Measurements from ENCODE around the gene INVS.
"Not testable (repeated sequence)": the region's sequence is repeated elsewhere in the genome, so short reads cannot be mapped to it uniquely, and the experiment has no call there.

INVS gene

DNA sequence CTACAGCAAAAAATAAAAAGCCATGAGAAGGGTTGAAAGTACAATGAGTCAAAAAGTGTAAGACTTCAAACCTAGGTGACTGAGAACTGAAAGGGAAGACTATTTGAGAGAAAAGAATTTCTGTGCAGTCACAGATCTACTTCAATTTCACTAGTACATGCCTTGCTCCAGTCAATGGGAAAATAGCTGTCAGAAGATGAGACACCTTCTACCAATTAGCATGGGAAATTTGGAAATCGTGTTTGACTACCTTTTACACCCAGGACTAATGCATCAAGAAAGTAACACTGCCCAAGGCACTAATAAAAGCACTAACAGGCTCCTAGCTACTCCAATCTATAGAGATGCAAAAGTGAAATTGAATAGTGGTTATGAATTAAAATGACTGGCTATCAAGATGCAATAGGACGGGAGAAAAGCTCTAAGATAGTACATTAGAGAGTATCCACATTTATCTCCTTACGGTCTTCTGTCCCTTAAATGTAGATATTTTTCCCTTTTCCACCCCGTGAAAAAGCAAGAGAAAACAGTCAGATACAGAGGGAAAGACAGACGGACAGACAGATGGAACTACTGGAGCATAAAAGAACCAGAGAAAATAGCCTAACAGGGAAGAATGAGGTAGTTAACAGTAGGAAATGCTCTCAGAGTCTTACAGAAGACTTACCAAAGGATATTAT is 15.5 kb upstream of the INVS start:
- no peak for DNase-seq (ENCODE audit: low spot score)

DNA sequence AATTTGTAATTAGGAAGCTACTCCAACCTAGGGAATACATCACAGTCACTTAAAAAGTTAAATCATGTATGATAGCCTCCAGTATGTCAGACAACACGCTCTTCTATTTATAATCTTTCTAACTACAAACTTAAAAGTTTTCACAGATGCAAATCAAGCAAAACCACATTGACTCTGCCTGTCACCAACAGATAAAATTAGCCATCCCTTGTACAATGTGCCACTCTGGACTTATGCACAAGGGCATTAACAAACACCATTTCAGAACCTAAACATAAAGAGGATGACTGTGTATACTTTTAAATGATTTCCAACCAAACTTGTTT is 15.0 kb upstream of the INVS start:
- DNase-seq (ENCODE audit: low spot score), result peak; percentile 51

DNA sequence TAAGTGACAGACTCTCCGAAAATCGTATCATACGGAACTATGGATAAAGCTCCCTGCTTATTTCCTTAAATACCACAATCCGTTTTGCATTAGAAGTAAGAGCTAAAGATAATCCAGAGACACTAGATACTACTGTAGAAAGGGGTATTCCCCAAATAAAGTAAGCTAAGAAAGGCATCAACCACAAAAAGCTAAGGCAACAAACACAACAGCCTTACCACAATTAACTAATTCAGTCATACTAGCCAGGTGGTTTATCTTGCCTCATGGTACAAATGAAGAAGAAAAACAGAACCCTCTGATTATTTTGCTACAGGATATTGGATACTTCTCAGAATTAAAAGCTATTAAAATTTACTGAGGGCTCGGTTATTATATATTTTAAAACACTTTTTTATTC is 14.3 kb upstream of the INVS start:
- no peak for DNase-seq (ENCODE audit: low spot score)

DNA sequence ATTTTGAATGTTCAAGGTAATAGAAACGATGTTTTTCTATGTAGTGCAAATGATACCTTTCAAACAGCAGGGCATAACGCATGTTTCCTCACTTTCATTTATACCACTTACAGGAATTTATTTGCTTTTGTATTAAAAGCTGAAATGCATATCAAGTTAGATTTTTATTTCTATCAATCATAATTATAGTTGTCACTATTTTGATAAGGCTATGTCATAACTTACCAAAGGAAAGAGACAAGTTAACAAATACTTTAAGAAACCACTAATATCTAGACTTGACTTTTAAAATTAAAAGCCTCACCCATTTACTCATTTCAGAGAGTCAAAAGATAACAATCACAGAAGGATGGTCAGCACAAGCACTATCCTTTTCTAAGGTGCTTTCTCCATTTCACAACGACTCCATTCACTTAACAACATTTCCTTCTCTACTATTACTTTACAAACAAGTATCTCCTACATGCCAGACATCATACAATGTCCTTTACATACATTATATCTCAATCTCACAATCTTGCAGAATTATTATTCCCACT is 12.9 kb upstream of the INVS start:
- no peak for DNase-seq (ENCODE audit: low spot score)

DNA sequence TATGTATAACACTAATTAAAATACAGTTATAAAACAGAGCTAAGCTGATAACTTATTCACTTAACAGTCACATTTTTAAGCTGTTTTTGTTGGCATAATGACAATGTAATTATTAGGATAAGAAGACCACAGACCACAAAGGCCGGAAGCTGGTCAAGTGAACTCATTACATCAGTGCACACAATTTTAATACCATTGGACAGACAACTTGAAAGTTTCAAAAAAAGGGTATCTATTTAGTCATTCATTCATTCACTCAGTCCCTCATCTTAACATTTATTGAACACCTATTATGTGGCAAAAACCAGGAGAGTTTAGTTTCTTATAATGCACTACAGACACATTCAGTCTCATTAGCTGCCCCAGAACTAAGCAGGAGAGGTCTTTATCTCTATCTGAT is 11.8 kb upstream of the INVS start:
- no peak for DNase-seq (ENCODE audit: low spot score)

DNA sequence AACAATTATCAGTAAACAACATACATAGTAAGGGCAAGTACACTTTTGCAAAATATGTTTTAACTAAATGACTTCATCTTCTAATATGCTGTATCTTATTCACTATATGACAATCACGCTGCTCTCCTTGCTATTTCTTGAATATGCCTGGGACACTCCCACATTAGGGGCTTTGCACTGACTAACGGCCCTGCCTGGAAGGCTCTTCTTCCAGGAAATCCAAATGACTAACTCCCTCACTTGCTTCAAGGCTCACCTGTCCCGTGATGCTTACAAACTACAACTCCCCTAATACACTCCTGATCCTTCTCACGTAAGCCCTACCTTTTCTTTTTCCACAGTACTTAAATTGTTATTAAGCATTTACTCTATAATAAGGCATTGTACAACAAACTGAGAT is 10.8 kb upstream of the INVS start:
- no peak for DNase-seq (ENCODE audit: low spot score)

DNA sequence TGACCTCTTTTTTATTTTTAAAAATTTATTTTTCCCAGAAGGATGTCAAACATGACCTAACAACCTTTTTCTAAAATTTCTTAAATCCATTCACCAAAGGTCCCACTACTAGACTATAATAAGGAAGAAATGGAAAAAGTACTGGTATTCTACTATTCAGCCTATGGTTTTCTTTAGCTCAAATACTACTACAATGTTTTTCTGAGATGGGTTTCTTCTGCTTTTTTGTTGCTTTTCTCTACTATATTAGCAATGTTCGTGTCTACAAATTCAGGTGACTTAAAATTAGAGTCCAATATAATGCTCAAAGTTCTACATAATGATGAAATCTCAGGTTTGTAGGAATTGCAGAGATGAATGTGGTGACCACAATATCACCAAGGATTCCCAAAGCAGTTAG is 8.2 kb upstream of the INVS start:
- DNase-seq (ENCODE audit: low spot score), result no peak

DNA sequence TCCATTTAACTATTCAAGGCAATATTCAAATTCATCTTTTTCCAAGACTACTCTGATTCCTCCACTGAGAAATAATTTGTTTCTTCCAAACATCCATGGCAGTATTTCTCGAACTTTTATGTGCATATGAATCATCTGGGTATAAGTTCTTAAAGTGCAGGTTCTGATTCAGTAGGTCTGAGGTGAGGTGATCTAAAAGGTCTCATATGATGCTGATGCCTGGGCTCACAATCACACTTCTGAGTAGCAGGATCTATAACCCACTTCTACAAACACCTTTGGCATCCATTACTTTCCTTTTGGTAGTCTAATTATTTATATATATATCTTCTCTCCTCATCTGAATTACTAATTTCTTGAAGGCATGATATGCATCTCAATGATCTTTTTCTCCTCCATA is 7.4 kb upstream of the INVS start:
- DNase-seq (ENCODE audit: low spot score), result no peak

DNA sequence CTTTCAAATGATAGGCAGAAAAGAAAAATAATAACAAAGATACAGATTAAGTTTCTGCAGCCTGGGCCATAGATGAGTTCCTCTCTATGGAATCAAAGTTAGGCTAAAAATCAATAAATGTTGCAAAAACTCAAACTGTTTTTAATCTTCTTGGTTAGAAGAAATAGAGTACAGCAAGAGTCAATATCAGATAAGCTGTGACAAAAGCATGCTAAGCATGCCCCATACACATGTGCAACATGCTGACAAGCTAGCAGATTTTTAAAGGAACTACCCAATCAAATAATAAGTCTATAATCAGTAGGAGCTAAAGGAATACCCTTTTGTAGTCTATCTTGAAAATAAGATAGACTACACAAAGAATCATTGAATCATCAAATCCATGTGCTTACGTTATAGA is 7.0 kb upstream of the INVS start:
- DNase-seq (ENCODE audit: low spot score), result no peak

DNA sequence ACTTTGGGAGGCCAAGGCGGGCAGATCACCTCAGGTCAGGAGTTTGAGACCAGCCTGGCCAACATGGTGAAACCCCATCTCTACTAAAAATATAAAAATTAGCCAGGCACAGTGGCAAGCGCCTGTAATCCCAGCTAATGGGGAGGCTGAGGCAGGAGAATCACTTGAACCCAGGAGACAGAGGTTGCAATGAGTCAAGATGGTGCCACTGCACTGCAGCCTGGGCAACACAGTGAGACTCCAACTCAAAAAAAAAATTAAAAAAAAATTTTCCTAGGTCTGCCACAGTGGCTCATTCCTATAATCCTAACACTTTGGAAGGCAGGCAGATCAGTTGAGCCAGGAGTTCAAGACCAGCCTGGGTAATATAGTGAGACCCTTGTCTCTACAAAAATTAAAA is 4.6 kb upstream of the INVS start:
- DNase-seq (ENCODE audit: low spot score), result not testable (repeated sequence)

DNA sequence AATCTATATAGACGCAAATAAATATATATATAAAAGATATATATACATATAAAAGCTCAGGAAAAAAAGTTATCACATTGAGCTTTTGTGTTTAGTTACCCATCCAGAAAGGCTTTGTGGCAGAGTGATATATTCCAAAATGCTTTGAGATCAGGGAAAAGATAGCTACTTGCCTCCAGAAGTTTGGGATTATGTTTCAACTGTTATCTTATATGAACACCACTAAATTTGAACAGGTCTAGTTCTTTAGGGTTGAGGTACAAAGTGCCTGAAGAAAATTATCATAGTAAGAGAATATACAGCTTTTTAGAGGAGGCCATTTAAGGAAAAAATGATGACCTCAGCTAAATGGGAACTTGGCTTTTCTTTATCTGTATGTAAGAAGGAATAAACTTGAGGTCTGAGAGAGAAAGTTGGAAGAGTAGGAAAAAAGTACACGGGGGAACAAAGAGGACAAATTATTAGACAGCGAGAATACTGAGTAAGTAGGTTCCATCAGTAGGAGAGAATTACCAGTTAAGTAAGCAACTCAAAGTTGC is 2.6 kb upstream of the INVS start:
- DNase-seq (ENCODE audit: low spot score), result no peak

DNA sequence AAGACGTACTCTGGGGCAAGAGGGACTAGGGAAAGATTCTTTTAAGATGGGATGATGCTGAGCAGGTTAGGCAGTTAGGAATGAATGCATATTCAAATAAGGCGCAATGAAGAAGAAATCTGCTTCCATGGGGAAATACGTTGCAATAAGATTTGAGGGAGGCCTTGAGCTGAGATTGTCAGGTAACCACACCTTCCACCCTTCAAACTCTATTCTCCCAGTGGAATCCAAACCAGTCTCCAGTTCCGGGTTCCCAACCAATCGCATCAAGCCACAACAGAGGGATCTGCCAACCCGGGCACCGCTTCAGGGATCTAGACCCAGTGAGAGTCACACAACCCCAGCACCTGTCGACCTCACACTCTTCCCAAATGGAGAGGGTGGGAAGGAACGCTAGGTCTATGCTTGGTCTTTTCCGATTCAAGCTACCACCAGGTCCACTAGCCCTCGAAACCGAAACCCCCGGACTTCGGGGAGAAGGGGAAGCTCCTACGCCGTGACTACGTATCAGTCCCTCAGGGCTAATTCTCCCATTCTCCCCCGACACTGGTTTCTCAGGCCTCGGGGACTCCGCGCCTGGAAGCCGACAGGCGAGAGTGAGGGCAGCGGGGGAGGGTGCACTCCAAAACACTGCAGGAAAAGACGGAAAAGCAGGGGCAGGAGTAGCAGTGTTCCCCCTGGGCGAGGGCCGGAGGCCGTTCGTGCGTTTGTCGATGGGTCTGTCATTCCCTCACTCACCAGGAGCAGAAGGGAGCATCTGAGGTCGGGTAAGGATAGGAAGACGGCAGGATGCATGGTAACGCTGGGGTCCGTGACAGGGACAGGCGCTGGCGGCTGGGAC is 777 bp upstream of the INVS start:
- DNase-seq (ENCODE audit: low spot score), result peak; percentile 53

DNA sequence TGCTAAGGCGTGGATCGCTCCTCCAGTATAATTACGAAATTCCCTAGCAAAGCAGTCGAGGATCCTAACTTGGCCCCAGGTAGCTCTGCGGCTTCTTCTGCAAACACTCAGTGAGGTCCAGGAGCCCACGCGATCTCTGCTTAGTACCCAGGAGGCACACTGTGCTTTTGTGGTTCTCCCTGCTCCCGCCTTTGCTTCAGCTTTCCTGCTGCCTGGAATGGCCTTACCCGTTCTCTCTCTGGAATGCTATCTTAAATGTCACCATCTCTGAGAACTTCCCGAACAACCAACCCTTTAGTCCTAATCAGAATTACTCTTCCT is 639 bp downstream of the INVS start:
- no peak for DNase-seq (ENCODE audit: low spot score)

DNA sequence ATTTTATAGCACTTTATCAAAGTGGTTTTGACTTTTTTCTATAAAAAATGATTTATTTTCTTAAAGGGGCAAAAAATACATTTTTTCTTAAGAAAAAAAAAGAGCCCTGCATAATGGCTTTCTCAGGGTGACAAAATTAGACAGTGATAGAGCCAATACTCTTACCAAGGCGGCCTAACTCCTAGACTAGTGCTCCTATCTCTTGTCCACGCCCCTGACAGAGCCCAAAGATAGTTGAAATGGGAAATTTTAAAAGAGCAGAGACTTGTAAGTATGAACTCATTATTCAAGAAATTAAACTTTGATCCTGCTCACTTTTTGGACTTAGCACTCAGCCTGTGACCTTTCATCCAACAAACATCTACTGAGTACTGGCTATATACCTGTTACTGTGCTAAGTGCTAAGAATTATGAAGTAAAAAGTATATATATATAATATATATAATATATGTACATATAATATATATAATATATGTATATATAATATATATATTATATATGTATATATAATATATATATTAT is 1.2 kb downstream of the INVS start:
- no peak for DNase-seq (ENCODE audit: low spot score)

DNA sequence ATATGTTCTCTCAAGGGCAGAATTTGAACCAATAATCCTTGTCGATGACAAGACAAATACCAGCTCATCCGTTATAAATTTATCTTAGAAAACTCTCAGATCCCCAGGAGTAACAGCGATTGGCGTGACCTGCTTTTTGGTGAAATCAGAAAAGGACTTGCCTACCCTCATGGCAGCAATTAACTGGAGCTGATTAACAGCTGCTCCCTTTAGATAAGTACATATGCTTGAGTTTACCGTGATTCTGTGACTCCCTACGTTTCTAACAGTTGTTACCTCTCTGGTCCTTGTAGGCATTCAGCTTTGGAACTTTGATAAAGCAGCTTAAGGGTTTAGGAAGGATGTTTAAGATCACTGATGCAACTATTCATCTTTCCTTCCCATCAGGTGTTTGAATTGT is 2.6 kb downstream of the INVS start:
- peak; percentile 62 for DNase-seq (ENCODE audit: low spot score)

DNA sequence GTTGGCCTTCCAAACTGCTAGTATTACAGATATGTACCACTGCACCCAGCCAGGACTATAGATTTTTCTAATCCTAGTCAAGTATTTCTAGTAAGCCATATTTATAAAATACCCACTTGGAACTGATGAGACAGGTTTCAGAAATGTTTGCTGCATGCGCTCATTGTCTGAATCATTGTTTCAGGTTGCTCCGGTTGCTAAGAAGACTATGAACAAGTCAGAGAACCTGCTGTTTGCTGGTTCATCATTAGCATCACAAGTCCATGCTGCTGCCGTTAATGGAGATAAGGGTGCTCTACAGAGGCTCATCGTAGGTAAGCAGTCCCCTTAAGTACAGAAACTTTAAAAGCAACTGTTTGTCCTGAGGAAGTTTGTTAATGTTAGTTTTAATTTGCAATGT is 5.3 kb downstream of the INVS start:
- DNase-seq (ENCODE audit: low spot score), result no peak

DNA sequence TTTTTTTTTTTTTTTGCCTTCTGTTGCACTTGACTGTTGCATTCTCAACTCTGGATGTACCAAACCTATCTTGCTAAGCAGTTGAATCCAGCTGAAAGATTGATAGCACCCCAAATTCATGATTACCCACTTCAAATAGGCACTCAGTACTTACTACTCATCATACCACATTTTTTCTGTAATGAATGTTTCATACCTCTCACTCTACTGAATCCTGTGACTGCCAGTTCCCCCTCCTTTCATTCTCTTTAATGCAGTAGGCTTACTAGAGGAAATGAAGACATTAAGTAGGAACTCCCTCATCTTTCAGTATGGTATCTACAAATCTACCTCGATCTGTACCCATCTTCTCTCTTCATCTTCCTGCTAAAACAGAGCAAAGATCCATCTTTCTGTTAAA is 6.8 kb downstream of the INVS start:
- no peak for DNase-seq (ENCODE audit: low spot score)

DNA sequence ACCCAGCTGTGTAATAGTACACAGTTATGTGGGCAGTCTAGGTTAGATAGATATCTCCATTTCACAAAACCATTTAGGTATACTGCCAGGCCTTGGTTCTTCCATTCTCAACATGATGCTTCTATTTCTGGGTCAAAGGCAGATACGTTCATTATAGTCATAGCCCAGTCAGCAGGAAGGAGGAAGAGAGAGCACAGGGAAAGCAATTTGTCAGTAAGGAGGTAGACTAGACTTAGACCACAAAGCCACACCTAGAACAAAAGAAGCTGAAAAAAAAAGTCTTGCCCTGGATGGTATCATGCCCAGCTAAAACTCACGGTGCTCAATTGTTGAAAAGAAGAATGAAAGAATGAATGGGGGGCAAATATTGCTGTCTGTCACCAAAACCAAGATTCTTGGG is 7.6 kb downstream of the INVS start:
- DNase-seq (ENCODE audit: low spot score), result no peak

DNA sequence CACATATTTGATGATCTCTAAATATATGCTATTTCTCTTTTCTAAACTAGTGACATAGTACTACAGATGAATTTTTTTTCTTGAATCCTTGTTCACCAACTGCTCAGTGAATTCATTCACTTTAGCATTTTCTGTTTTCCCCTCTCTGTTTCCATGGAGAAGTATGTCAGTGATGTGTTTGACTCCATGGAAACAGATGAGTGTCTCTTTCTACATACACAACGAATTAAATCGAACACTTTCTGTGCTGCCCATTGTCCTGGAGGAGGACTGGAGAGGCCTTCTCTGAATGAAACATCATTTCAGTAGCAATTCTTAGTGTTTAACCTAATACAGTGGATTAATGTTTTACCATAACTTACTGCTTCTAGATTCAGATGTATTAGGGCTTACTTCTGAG is 9.5 kb downstream of the INVS start:
- DNase-seq (ENCODE audit: low spot score), result no peak

DNA sequence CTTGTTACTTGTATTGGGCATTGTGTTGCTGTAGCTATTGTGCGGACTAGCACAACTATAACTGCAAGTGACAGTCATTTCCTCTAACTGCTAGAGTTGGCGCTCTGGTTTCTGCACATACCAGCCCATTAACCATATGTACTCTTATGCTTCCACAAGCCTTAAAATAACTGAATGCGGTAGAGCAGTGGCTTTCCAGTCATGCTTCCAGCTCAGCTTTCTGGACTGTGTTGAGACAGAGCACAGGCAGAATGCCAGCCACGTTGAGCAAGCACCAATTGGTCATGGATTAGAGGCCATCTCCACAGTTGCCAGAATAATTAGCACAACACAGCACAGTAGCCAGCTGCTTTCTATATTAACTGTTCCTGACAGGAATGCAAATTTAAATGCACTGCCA is 12.2 kb downstream of the INVS start:
- DNase-seq (ENCODE audit: low spot score), result no peak

DNA sequence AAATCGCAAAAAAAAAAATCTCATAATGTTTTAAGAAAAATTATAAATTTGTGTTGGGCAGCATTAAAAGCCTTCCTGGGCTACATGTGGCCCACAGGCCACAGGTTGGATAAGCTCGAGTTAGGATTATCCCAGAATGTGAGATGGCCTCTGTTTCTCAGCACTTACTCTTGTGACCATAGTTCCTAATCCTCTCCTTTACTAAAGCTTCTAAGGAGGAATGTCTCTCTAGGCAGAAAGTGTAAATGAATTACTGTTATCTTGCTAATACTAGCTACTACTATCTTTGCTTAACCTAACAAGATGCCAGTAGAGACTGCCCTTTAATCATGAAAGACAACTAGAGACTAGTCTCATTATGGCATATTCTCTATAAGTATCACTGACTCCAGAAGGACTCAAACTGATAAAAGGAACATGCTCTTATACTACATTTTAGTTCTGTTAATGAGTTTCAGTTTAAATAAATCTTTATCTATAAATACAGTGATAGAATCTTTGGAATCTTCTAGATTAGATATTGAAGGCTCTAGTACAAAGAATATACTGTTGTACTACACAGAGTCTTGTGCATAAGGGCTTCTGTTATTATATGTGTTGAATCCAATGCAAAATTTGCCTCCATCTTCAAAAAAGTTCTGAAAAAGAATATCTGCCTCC is 13.8 kb downstream of the INVS start:
- no peak for DNase-seq (ENCODE audit: low spot score)

DNA sequence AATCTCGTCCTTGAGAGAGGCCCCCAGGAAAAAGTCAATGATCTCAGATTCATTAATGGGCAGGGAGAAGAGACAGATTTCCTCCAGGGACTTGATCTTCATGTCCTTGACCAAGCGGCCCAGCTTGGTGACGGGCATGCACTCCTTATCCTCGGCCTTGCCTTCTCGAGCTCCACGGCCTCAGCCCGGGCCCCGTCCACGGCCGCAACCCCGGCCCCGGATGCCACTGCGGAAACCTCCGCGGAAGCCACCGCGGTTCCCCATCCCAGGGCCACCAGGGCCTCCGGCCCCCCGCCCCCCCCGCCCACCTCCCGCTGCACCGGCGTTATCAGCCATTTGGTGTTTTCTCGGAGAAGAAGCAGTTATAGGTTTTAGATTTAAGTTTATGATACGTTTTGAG is 18.3 kb downstream of the INVS start:
- DNase-seq (ENCODE audit: low spot score), result no peak

DNA sequence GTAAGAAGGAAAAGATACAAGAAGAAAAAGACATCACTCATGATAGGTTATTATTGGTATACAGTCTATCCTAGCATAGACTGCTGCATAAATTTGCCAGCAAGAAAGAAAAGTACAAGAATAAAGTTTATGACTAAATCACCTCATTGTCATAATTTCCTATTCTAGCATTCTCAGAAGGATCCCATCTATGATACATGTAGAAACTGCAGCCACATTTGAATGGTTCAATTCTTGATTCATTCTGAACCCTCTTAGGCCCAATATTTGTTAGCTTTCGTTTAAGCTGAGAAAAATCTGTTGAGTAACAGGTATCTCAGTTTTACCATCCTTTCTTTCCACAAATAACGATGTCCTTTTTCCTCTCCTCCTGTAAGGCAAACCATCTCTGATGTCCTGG is 21.2 kb downstream of the INVS start:
- no peak for DNase-seq (ENCODE audit: low spot score)
